ENCODE measurements around the gene ZNF91.
"Not testable (repeated sequence)": the region's sequence is repeated elsewhere in the genome, so short reads cannot be mapped to it uniquely, and the experiment has no call there.

ZNF91 gene

GRCh38 chr19:23394511-23394910 lies 760 bp downstream of the ZNF91 start:
- DNase-seq, result peak; percentile 61

- DNase-seq, result no peak
These were observed 2.1 kb downstream of the ZNF91 start for GRCh38 chr19:23393121-23393520.

- no peak for DNase-seq
These were observed 4.0 kb downstream of the ZNF91 start for GRCh38 chr19:23391236-23391635.

- DNase-seq, result no peak
These were observed 9.9 kb downstream of the ZNF91 start for GRCh38 chr19:23385404-23385803.

- DNase-seq, result no peak
These were observed 10.4 kb downstream of the ZNF91 start for GRCh38 chr19:23384858-23385257.

- no peak for DNase-seq
These were observed 11.1 kb downstream of the ZNF91 start for GRCh38 chr19:23384166-23384565.

GRCh38 chr19:23382955-23383354 lies 12.3 kb downstream of the ZNF91 start:
- no peak for DNase-seq

GRCh38 chr19:23381114-23381513 lies 14.2 kb downstream of the ZNF91 start:
- no peak for DNase-seq

GRCh38 chr19:23379671-23380070 lies 15.6 kb downstream of the ZNF91 start:
- peak; percentile 18 for DNase-seq

GRCh38 chr19:23378948-23379347 lies 16.3 kb downstream of the ZNF91 start:
- DNase-seq, result peak; percentile 13

- DNase-seq, result no peak
These were observed 18.0 kb downstream of the ZNF91 start for GRCh38 chr19:23377276-23377675.

- no peak for DNase-seq
These were observed 28.8 kb downstream of the ZNF91 start for GRCh38 chr19:23366437-23366836.

GRCh38 chr19:23366031-23366430 lies 29.2 kb downstream of the ZNF91 start:
- DNase-seq, result not testable (repeated sequence)

- no peak for DNase-seq
These were observed 30.0 kb downstream of the ZNF91 start for GRCh38 chr19:23365222-23365621.

- not testable (repeated sequence) for DNase-seq
These were observed 33.4 kb downstream of the ZNF91 start for GRCh38 chr19:23361843-23362242.

GRCh38 chr19:23351806-23352205 lies 43.5 kb downstream of the ZNF91 start:
- no peak for DNase-seq

GRCh38 chr19:23346696-23347095 lies 48.6 kb downstream of the ZNF91 start:
- no peak for DNase-seq

GRCh38 chr19:23345838-23346237 lies 49.4 kb downstream of the ZNF91 start:
- DNase-seq, result no peak

- no peak for DNase-seq
These were observed 51.7 kb downstream of the ZNF91 start for GRCh38 chr19:23343434-23344010.

- DNase-seq, result no peak
These were observed 67.1 kb downstream of the ZNF91 start for GRCh38 chr19:23328211-23328610.

GRCh38 chr19:23321953-23322549 lies 73.2 kb downstream of the ZNF91 start:
- no peak for DNase-seq

- DNase-seq, result not testable (repeated sequence)
These were observed 73.9 kb downstream of the ZNF91 start for GRCh38 chr19:23321403-23321802.

- DNase-seq, result not testable (repeated sequence)
These were observed 75.7 kb downstream of the ZNF91 start for GRCh38 chr19:23319571-23319970.

- DNase-seq, result not testable (repeated sequence)
These were observed 76.3 kb downstream of the ZNF91 start for GRCh38 chr19:23318941-23319340.

- DNase-seq, result no peak
These were observed 77.1 kb downstream of the ZNF91 start for GRCh38 chr19:23318143-23318542.

All from CD4-positive, alpha-beta T cell treated with Interleukin-10 for 1 hour (primary cell).